Frontal cortex (tissue), 4 donors: Measurements from ENCODE around the gene CPM. TPM values are rescaled to one million over a fixed set of nuclear protein-coding genes. Genes with fewer than 3 reads are reported as not detected.

Experiments used
- DNase-seq, 2 donors: peaks; one replicate each; pipeline ENCODE4 v3.0.0; 2012; ENCODE audit warnings: low spot score in 2 of 2
- FAIRE-seq: peaks from 2 replicates; lab custom pipeline; 2012; peaks lifted over from hg19 to GRCh38; lab: Jason Lieb, UNC
- total RNA-seq: library from RNA; depleted of rRNA; stranded (reverse); fragments of >200 nt; gene quantifications from one replicate; pipeline ENCODE4 v1.2.3, GENCODE V29; 2014
- donor health status: control.
- donor health status: control.
- donor health status: control.

CPM gene
- total RNA-seq, 1 donor from 2014 or later: 2.9 TPM

DNA sequence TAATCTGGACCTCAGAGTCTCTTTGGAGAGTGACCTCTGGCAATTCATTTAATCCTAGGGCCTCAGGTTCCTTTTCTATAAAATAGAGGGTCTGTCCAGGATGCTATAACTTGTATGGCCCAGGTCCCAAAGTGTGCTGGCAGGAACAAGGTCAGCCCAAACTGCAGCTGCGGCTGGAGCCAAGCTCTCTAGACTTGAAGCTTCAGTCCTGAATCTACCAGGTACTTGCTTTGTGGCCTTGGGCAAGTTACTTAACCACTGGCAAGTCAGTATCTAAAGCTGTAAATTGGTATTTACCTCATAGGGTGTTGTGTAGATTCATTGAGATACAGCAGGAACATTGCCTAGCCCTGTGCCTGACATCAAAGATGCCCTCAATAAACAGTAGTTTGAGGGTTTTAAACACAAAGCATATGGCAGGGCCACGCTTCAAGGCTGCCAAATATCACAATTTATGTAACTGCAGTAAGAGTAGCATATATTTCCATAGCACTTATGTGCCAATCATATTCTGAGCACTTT is 21.7 kb downstream of the CPM start:
- no peak for DNase-seq
- no peak for FAIRE-seq

GRCh38 chr12:68910128-68910527 is 22.8 kb downstream of the CPM start:
- FAIRE-seq (no peak), DNase-seq (no peak)

GRCh38 chr12:68908076-68908475 is 24.9 kb downstream of the CPM start:
- DNase-seq (no peak), FAIRE-seq (no peak)

GRCh38 chr12:68905733-68906132 is 27.2 kb downstream of the CPM start:
- FAIRE-seq (no peak), DNase-seq (no peak)

- FAIRE-seq (no peak), DNase-seq (no peak)
Measured at GRCh38 chr12:68904351-68904962, 28.5 kb downstream of the CPM start.

DNA sequence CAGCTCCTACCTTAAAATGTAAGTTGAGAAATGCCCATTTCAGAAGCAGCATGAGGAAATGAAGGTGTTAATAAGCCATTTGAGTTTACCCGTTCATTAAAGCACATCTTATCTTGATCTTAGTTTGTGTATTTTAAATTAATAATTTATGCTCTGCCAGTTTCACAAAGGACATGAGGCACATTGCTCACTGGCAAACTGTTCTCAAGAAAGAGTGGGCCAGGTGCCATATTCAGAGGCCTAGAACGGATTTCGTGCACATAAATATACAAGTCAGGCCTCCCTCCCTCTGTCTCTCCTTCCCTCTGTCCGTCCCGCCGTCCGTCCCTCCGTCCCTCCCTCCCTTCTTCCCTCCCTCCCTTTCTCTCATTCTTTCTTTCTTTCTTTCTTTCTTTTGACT is 29.5 kb downstream of the CPM start:
- DNase-seq: no peak
- FAIRE-seq: no peak

DNA sequence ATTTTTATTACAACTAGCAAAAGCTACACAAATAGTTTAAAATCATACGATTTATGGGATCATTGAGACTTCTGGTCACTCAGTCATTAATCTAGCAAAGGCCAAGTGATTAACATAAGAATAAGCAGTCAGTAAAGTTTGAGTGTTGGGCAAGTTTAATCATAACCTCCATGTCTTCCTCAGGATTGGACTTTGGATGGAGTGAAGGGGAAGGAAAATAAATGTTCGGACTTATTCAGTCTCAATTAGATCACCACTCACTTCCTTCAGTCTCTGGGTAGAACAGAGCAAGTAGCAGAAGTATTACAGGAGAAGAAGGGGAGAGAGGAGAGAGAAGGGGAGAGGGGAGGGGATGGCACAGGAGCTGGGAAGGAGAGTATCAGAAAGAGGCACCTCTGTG is 31.4 kb downstream of the CPM start:
- DNase-seq (no peak), FAIRE-seq (no peak)

DNA sequence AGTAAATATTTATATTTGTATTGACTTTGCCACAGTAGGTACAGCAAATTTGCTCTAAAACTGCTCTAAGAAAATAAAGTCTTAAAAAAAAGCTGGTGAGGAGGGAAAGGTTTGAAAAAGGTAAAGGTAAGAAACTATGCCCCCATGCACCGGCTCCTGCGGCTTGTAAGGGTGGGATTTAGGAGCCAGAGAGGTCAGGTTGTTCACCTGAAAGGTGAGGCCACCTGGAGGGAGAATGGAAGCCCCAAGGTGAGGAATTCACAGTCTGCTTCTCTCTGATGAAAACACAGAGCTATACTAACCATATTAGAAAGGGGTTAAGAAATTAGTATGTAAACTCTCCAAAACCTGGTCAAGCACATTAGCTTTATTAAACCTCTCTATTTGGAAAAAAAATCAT is 31.8 kb downstream of the CPM start:
- FAIRE-seq (no peak), DNase-seq (no peak)

- FAIRE-seq: no peak
Measured at GRCh38 chr12:68900241-68900640, 32.7 kb downstream of the CPM start.

GRCh38 chr12:68899251-68899771 is 33.7 kb downstream of the CPM start:
- DNase-seq: no peak
- no peak for FAIRE-seq

More at GRCh38 chr12:68900241-68900640, 32.7 kb downstream of the CPM start:
- DNase-seq: no peak

DNA sequence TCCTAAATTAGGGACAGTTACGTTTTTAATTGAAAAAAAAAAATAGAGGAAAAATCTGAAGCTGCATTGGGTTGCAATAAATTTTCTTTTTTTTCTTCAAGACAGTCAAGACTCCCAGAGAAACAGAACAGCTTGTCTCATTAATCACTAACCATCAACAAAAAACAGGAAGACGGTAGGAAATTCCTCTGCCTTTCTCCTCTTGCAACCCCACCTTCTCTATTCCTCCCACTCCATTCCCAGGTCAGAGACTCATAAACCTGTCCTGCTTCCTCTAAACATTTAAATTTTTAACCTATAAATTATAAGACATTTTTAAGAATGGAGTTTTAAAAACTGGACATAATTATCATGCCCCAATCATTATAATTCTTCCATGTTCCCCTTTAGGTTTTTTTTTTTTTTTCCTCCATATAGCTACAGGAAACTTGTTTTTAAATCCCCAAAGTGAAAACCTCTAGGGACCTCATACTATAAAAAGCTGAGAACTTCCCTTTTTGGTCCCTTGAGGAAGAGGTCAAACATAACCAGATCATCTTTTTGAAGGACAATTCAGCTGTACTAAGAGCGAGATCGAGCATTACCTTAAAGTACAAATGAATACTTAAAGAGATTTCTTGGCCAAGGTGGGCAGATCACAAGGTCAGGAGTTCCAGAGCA is 36.0 kb downstream of the CPM start:
- FAIRE-seq (no peak), DNase-seq (no peak)

- FAIRE-seq (no peak), DNase-seq (no peak)
Measured at GRCh38 chr12:68894276-68894855, 38.6 kb downstream of the CPM start.

DNA sequence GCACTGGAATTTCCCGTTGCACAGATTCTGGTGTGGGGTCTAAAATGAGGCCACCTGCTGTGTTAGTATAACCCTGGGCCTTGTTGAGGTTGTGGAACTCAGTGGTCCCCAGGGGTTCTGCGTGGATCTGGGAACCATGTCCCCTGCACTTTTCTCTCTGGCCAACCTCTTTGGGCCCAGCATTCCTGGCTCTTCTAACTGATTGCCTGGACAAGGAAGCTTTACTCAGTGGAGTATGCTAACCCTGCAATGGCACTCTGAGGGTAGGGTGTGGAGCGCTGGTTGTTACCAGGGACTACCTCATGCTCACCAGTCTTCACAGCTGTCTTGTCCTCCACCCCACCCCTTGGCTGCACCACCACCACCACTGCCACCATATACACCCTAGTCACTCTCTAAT is 39.2 kb downstream of the CPM start:
- DNase-seq (no peak), FAIRE-seq (no peak)

DNA sequence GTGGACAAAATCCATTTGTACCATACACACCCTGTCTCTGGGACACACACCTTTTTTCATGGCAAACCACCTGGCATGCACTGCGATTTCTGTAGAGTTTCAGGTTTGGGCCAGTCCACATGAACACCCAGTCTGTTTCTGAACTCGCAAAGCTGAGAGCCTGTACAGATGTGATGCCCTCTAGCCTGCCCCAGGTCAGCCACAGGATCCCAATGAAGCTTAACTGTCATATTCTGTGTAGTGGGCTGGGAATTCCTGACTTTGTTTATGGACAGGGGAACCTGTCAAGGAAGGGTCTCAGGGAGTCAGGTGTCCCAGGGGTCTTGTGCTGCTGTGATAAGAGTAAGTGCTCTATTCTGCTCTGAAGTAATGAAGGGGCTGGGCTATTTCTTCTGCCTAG is 39.8 kb downstream of the CPM start:
- FAIRE-seq (no peak), DNase-seq (no peak)

GRCh38 chr12:68891141-68891540 is 41.8 kb downstream of the CPM start:
- FAIRE-seq (no peak), DNase-seq (no peak)

DNA sequence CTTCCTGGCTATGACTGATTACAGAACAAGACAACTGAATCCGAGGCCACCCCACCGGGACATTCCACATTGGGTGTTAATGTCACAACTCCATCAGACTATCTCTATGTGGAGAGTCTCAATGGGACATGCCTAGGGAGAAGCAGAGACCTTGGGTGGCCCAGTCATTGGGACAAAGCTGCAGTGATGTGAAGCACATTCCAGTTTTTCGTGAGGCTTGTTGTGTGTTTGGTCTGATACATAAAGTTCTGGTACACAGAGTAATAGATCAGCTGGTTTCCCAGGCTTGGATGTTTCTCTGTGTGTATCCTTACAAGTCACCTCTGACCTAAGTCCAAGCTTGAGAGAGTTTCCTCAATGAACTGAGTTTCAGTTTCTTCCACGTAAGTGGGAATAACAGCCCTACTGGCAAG is 42.3 kb downstream of the CPM start:
- DNase-seq: no peak
- no peak for FAIRE-seq

GRCh38 chr12:68888243-68888642 is 44.7 kb downstream of the CPM start:
- FAIRE-seq (no peak), DNase-seq (no peak)

- no peak for FAIRE-seq
- DNase-seq: no peak
Measured at GRCh38 chr12:68887641-68888040, 45.3 kb downstream of the CPM start.

DNA sequence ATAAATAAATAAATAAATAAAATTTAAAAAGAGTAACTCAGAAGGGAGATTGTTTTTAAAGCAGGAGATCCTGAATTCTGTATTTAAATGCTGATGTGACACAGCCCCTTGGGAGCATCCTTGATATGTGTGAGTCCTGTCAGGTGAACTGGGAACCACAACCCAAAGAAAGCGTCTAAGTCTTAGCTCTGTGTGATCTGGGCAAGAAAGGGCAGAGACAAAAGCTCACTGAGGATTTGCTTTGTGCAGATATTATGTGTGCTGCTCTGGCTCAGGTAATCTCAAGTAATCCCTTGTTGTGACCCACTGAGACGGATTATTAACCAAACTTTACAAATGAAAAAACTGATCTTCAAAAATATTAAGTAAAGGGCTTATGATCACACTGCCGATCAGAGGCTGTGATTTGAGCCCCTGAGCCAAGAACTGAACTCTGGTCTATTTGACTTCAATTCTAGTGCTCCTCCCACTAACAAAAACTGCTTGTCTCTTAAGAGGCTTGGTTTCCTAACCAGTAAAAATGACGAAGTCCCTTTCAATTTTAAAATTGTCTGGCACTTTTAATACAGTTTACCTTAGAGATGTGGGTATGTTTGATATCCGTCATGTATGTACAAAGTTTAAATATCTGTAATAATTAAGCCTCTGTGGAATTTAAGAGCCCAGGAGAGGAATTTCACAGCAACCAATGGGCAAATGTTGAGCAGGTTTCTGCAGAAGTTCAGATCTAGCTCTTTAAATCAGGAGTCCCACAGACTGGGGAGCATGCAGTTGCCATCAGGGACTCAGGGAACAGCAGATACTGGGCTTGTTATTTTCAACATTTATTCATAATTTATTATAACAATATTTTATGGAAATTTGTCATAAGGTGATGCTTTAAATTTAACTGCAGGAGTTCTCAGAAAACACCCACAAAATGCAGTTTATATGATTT is 46.1 kb downstream of the CPM start:
- no peak for DNase-seq
- no peak for FAIRE-seq

DNA sequence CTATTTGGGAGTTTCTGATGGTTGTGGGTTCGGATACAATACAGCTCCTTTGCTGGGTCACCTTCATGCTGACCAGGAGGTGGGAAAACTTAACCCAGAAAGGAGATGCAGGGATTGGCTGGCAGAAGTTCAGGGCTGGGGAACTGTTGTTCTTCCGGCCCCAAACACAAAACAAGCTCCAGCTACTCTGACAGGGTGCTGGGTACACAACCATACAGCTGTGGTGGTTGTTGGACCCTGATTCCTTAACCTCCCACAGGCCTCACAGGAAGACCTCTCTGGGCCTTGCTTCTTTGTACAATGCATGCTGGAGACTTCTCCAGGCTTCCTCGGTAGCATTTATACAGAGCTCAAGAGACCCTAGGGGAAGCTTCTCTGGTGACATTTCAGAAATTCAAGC is 47.6 kb downstream of the CPM start:
- FAIRE-seq: no peak

More for the DNA sequence above, 47.6 kb downstream of the CPM start:
- DNase-seq: no peak
